Esophagus squamous epithelium (tissue), 5 donors: ENCODE data around the gene FAM177B. TPM values are rescaled to one million over a fixed set of nuclear protein-coding genes. Genes with fewer than 3 reads are reported as not detected.

Experiments used
- DNase-seq: peaks from one replicate; lab custom pipeline; 2025; lab: John Stamatoyannopoulos, UW
- H3K27ac ChIP-seq, 4 donors: fragments of 200-600 bp; sonication (generic); one replicate each; pipeline ENCODE4 v1.5.1; 2016 to 2019; ENCODE audit warnings: mild to moderate bottlenecking in 1 of 4
- H3K27me3 ChIP-seq, 4 donors: fragments of 200-600 bp; sonication (generic); 1 replicate in 3 of 4; 2 replicates in 1 of 4; pipeline versions ENCODE4 v1.5.1 to v1.6.0; 2017 to 2021; ENCODE audit warnings: antibody characterized with exemption in 1 of 4
- H3K36me3 ChIP-seq, 3 donors: fragments of 200-600 bp; sonication (generic); one replicate each; pipeline ENCODE4 v1.5.1; 2016 to 2019
- H3K4me1 ChIP-seq, 3 donors: fragments of 200-600 bp; sonication (generic); one replicate each; pipeline ENCODE4 v1.5.1; 2017 to 2019
- H3K4me3 ChIP-seq, 4 donors: fragments of 200-600 bp; sonication (generic); 1 replicate in 3 of 4; 2 replicates in 1 of 4; pipeline ENCODE4 v1.5.1; 2016 to 2019; ENCODE audit warnings: mild to moderate bottlenecking in 2 of 4, moderate library complexity in 1 of 4
- H3K9me3 ChIP-seq, 3 donors: fragments of 200-600 bp; sonication (generic); one replicate each; pipeline ENCODE4 v1.5.1; 2016 to 2019
- POLR2A ChIP-seq, 4 donors: fragments of 450-650 bp; IDR thresholded peaks; one replicate each; pipeline ENCODE4 v1.6.1; 2017; ENCODE audit warnings: antibody characterized with exemption in 4 of 4, mild to moderate bottlenecking in 4 of 4, moderate library complexity in 3 of 4
- WGBS, 2 donors: methylation state at CpG; one replicate each; pipeline ENCODE4 v1.1.5; 2018; 5-methylcytosine and 5-hydroxymethylcytosine counted together
- intact Hi-C: fragments of 100-400 bp; cut with DNase I; formaldehyde crosslinking; loops from one replicate; pipeline ENCODE4 v1.15.0; 2022
- total RNA-seq, 4 donors: library from RNA; depleted of rRNA; stranded (reverse); fragments of >200 nt; gene quantifications; one replicate each; pipeline ENCODE4 v1.1.0, GENCODE V29; 2016
- TF ChIP-seq, protein P1 (sequence below), 6 experiments: fragments of 450-650 bp in 4 of 6; fragments of 200-600 bp in 2 of 6; sonication (generic) in 2 of 6; IDR thresholded peaks; one replicate each; pipeline ENCODE4 v1.5.1; 2016 to 2019; ENCODE audit warnings: antibody characterized with exemption in 6 of 6, mild to moderate bottlenecking in 4 of 6, moderate library complexity in 4 of 6
- donor health status: DM: yes; HTN: yes; CAD: no.

FAM177B gene
- 1 to 10 TPM in 1 of 4 donors, not detected in 3; 1.3 TPM for total RNA-seq

DNA sequence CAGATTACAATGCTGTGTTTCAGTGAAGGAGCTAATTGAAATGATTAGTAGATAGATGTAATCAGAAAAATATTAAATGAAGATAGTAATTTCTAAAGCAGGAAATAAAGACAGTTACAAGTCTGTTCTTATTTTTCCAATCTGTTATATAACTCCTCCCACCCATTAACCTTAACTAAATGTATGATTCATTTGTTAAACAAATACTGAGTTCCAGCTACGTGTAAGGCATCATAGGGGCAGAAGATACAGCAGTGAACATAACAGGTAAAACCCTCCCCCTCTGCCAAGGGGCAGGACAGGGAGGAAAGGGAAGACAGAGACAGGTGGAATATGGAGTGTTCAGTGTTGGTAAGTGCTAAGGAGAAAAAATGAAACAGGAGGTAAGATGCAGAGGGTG, at the start of gene FAM177B:
Gene FAM177B (plus strand): TSS at position 231 of the 400 bp plus-strand sequence. CDS start 9,344 bp downstream, outside the sequence.
- DNase-seq: no peak
- H3K27me3 ChIP-seq: no peaks in the 10 kb centered on the region
- 29 to 40% methylated on average over 1 of the region's 1 CpG for WGBS, 2 donors
- H3K36me3 ChIP-seq: peaks cover 0 to 55% (median 10%) of the 10 kb centered on the region in 3 donors
- H3K27ac ChIP-seq: no peak within 1 kb of the TSS
- H3K4me3 ChIP-seq: no peak within 1 kb of the TSS
- intact Hi-C loops: loop anchor here (10.0 kb wide), 1 partner anchor 348 kb away; no protein-coding TSS in a partner anchor
- TF ChIP-seq, protein P1, sequence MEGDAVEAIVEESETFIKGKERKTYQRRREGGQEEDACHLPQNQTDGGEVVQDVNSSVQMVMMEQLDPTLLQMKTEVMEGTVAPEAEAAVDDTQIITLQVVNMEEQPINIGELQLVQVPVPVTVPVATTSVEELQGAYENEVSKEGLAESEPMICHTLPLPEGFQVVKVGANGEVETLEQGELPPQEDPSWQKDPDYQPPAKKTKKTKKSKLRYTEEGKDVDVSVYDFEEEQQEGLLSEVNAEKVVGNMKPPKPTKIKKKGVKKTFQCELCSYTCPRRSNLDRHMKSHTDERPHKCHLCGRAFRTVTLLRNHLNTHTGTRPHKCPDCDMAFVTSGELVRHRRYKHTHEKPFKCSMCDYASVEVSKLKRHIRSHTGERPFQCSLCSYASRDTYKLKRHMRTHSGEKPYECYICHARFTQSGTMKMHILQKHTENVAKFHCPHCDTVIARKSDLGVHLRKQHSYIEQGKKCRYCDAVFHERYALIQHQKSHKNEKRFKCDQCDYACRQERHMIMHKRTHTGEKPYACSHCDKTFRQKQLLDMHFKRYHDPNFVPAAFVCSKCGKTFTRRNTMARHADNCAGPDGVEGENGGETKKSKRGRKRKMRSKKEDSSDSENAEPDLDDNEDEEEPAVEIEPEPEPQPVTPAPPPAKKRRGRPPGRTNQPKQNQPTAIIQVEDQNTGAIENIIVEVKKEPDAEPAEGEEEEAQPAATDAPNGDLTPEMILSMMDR (IDR thresholded peaks at IDR 0.05): no peak
- TF ChIP-seq POLR2A (IDR thresholded peaks at IDR 0.05): no peak
- H3K9me3 ChIP-seq: no peaks in the 10 kb centered on the region
- peaks cover 0 to 13% (median 3%) of the 10 kb centered on the region in 3 donors for H3K4me1 ChIP-seq

DNA sequence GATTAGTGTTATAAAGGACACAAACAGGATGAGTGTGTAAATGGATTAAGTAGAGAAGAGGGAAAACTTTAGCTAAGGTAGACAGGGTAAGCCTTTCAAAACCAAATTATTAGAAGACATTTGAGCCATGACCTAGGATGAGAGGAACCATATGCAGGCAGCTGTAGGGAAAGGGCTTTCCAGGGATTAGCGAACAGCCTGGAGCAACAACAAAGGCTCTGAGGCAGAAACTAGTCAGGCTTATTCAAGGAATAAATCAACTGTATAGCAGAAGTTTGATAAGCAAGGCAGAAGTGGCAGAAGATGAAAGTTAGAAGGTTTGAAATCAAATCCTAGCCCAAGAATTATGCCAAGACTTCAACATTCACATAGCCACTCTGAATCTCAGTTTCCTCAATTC, 46.0 kb upstream of the FAM177B start:
- no peaks in the 10 kb centered on the region for H3K9me3 ChIP-seq
- intact Hi-C loops: no loop called here
- H3K36me3 ChIP-seq: peaks cover 7 to 64% (median 8%) of the 10 kb centered on the region in 3 donors
- no peak for TF ChIP-seq POLR2A (IDR thresholded peaks at IDR 0.05)
- TF ChIP-seq, protein P1 (IDR thresholded peaks at IDR 0.05): no peak
- H3K27me3 ChIP-seq: no peaks in the 10 kb centered on the region
- H3K4me1 ChIP-seq: no peaks in the 10 kb centered on the region
- no peak overlapping the region for H3K27ac ChIP-seq
- H3K4me3 ChIP-seq: no peak overlapping the region
- DNase-seq: no peak
- WGBS, 2 donors: 91 to 92% methylated on average over 1 of the region's 1 CpG

DNA sequence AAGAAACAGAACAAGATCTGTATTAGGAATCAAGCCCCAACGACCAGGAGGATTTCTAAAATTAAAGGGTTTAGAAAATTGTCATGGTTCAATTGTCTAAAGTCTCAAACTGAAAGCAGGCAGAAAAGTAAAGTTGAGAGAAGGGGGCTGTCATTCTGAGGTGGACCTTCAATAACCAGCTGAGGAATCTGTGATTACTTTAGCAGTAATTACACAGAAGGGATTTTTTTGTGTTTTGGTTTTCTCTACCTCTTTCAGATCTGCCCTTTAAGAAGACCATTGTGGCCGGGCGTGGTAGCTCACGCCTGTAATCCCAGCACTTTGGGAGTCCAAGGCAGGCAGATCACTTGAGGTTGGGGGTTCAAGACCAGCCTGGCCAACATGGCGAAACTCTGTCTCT, 42.1 kb upstream of the FAM177B start:
- TF ChIP-seq, protein P1 (IDR thresholded peaks at IDR 0.05): no peak
- TF ChIP-seq POLR2A (IDR thresholded peaks at IDR 0.05): no peak
- peaks cover 0 to 47% (median 0%) of the 10 kb centered on the region in 3 donors for H3K36me3 ChIP-seq
- WGBS, 2 donors: 74% methylated on average over 2 to 5 of the region's 5 CpGs
- H3K27ac ChIP-seq: no peak overlapping the region
- H3K27me3 ChIP-seq: no peaks in the 10 kb centered on the region
- intact Hi-C loops: no loop called here
- no peak overlapping the region for H3K4me3 ChIP-seq
- DNase-seq: no peak
- H3K9me3 ChIP-seq: no peaks in the 10 kb centered on the region
- H3K4me1 ChIP-seq: no peaks in the 10 kb centered on the region

DNA sequence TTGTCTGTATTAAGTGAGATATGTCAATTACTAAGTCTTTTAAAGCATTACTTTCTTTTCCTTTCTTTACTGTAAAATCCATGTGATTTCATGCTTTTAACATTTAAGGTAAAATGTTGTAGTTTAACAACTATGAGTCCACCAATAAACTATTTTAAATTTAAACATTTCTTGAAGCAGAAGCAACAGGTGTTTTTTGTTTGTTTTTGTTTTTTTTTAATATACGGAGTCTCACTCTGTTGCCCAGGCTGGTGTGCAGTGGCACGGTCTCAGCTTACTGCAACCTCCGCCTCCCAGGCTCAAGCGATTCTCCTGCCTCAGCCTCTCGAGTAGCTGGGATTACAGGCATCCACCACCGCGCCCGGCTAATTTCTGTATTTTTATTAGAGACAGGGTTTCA, 40.3 kb upstream of the FAM177B start:
- intact Hi-C loops: no loop called here
- Histone ChIP-seq H3K27ac (no peak overlapping the region), H3K4me1 (no peaks in the 10 kb centered on the region), H3K27me3 (no peaks in the 10 kb centered on the region), H3K9me3 (no peaks in the 10 kb centered on the region), H3K36me3 (peaks cover 0 to 54% (median 0%) of the 10 kb centered on the region in 3 donors), H3K4me3 (no peak overlapping the region)
- DNase-seq: no peak
- WGBS, 2 donors: 89 to 96% methylated on average over 8 of the region's 8 CpGs
- no peak for TF ChIP-seq POLR2A (IDR thresholded peaks at IDR 0.05)
- TF ChIP-seq, protein P1 (IDR thresholded peaks at IDR 0.05): no peak

DNA sequence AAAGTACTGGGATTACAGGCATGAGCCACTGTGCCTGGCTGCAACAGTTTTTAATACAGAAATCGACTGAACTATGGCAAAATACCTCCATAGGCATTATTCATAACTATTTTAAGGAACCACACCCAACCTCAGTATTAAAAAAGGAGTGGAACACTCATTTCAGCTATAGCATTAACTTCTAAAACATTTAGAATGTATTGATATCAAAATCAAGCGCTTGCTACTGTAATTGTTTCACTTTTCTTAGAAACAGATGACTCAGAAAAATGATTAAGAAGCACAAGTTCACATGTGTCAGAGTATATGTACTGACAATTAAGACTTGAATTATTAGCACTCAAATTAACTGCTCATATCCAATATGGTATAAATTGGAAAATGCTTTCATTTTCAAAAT, 39.8 kb upstream of the FAM177B start:
- Histone ChIP-seq H3K27me3 (no peaks in the 10 kb centered on the region), H3K4me3 (no peak overlapping the region), H3K27ac (no peak overlapping the region), H3K9me3 (no peaks in the 10 kb centered on the region), H3K36me3 (peaks cover 0 to 55% (median 0%) of the 10 kb centered on the region in 3 donors), H3K4me1 (no peaks in the 10 kb centered on the region)
- intact Hi-C loops: no loop called here
- no peak for DNase-seq
- 49 to 72% methylated on average over 2 of the region's 2 CpGs for WGBS, 2 donors
- TF ChIP-seq, protein P1 (IDR thresholded peaks at IDR 0.05): no peak
- no peak for TF ChIP-seq POLR2A (IDR thresholded peaks at IDR 0.05)
